Measurements from ENCODE around the gene EEF1G. TPM values are rescaled to one million over a fixed set of nuclear protein-coding genes. Genes with fewer than 3 reads are reported as not detected.
A peak's percentile ranks its signal among the peaks of the same experiment; 100 is the strongest.

EEF1G gene
- total RNA-seq, 1 experiment from 2014 or later: 1,815 TPM

DNA sequence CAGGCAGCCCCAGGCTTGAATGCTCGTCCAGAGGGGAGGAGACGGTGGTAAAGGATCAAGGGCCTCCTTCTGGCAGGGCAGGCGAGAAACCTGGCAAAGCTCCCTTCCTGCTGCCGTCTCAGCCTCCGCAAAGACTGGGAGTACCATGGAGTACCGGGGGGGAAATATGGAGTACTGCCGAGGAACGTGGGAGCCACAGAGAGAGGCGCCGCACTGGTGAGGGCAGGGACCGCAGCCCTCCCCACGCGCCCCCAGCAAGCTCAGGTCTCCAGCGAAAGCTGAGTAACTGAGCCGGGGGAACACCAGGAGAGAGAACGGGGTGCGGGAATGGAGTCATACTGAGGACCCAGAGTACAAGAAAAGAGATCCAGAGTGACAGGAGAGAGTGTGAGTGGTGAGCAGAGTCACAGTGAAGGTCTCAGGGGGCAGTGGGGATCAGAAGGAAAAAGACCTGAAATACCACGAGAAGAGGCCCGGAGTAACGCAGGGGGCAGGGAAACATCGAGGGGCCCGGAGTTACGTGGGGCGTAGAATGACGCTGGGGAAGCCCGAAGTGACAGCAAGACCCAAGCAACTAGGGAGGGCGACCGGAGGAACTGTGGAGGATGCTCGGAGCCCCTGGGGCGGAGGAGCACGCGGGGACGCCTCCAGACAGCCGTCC, 38.1 kb upstream of the EEF1G start:
- no peaks in the 10 kb centered on the region for H3K9me3 ChIP-seq (ENCODE audit: low read length)
- BruUV-seq (replicated peaks): TSS peak; percentile 18
- no peaks in the 10 kb centered on the region for H3K9me2 ChIP-seq (replicated peaks; ENCODE audit: low read length)
- ATAC-seq: peak; percentile 14
- H3K4me2 ChIP-seq (ENCODE audit: low read length): peak overlapping the region; percentile 97
- H3K79me2 ChIP-seq (ENCODE audit: low read length): peaks cover 12% of the 10 kb centered on the region; the same call in 1 of the 2 replicates
- no peak for TF ChIP-seq EZH2 (IDR thresholded peaks at IDR 0.05; ENCODE audit: low read length, unreplicated experiment)
- TF ChIP-seq, protein P1, sequence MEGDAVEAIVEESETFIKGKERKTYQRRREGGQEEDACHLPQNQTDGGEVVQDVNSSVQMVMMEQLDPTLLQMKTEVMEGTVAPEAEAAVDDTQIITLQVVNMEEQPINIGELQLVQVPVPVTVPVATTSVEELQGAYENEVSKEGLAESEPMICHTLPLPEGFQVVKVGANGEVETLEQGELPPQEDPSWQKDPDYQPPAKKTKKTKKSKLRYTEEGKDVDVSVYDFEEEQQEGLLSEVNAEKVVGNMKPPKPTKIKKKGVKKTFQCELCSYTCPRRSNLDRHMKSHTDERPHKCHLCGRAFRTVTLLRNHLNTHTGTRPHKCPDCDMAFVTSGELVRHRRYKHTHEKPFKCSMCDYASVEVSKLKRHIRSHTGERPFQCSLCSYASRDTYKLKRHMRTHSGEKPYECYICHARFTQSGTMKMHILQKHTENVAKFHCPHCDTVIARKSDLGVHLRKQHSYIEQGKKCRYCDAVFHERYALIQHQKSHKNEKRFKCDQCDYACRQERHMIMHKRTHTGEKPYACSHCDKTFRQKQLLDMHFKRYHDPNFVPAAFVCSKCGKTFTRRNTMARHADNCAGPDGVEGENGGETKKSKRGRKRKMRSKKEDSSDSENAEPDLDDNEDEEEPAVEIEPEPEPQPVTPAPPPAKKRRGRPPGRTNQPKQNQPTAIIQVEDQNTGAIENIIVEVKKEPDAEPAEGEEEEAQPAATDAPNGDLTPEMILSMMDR (conservative IDR thresholded peaks at IDR 0.05; ENCODE audit: low read depth, low read length): no peak
- no peak for TF ChIP-seq EZH2phosphoT487 (IDR thresholded peaks at IDR 0.05; ENCODE audit: borderline replicate concordance, low read length)
- peak overlapping the region; percentile 89 for H2AFZ ChIP-seq (ENCODE audit: low read length)
- H3K4me1 ChIP-seq (ENCODE audit: insufficient read depth, low read length): peaks cover 29% of the 10 kb centered on the region
- no peaks in the 10 kb centered on the region for H4K20me1 ChIP-seq (ENCODE audit: low read length)
- 0 out of 2 replicates have a peak overlapping the region, but pooled peaks have one; percentile 7 for H3K27ac ChIP-seq (ENCODE audit: low read length)
- peak overlapping the region; percentile 81 for H3K4me3 ChIP-seq (ENCODE audit: low read length)
- peak; percentile 52 for DNase-seq
- peaks cover 7% of the 10 kb centered on the region for H3F3A ChIP-seq (ENCODE audit: low read length, unreplicated experiment)
- no peaks in the 10 kb centered on the region for H3K36me3 ChIP-seq (ENCODE audit: low read depth, low read length)
- intact Hi-C loops (cut with micrococcal nuclease): loop anchor here (1.0 to 5.0 kb wide), 2 partner anchors 21 to 35 kb away; partner anchors contain the start of genes GANAB and TUT1
- H3K9ac ChIP-seq (ENCODE audit: low read length): peak overlapping the region; percentile 63
- ChIA-PET POLR2A (ENCODE audit: unreplicated experiment) (interaction anchor here (0.6 kb wide), 1 partner anchor 20 kb away, joined by 3 read pairs; no protein-coding TSS in a partner anchor), CTCF (interaction anchor here (0.5 to 1.3 kb wide), 9 partner anchors 9 to 74 kb away, joined by 3 to 9 read pairs (median 5); partner anchors contain the start of genes B3GAT3, C11orf98 and CSKMT)
- H3K27me3 ChIP-seq (ENCODE audit: low read length): no peaks in the 10 kb centered on the region

- Histone ChIP-seq H3K9ac (ENCODE audit: low read length) (peak overlapping the region; percentile 63), H3K4me1 (ENCODE audit: insufficient read depth, low read length) (peaks cover 29% of the 10 kb centered on the region), H3K4me2 (ENCODE audit: low read length) (peak overlapping the region; percentile 97), H2AFZ (ENCODE audit: low read length) (peak overlapping the region; percentile 89), H3K4me3 (ENCODE audit: low read length) (peak overlapping the region; percentile 81), H3K27ac (ENCODE audit: low read length) (no peak overlapping the region), H3K9me2 (replicated peaks; ENCODE audit: low read length) (no peaks in the 10 kb centered on the region), H3F3A (ENCODE audit: low read length, unreplicated experiment) (peaks cover 7% of the 10 kb centered on the region), H3K79me2 (ENCODE audit: low read length) (peaks cover 12% of the 10 kb centered on the region; the same call in 1 of the 2 replicates), H3K36me3 (ENCODE audit: low read depth, low read length) (no peaks in the 10 kb centered on the region), H3K27me3 (ENCODE audit: low read length) (no peaks in the 10 kb centered on the region), H3K9me3 (ENCODE audit: low read length) (no peaks in the 10 kb centered on the region), H4K20me1 (ENCODE audit: low read length) (no peaks in the 10 kb centered on the region)
- intact Hi-C loops (cut with micrococcal nuclease): loop anchor here (1.0 to 5.0 kb wide), 2 partner anchors 20 to 36 kb away; partner anchors contain the start of genes GANAB and TUT1
- ChIA-PET CTCF (interaction anchor here (0.5 to 1.3 kb wide), 8 partner anchors 10 to 70 kb away, joined by 3 to 9 read pairs (median 6); partner anchors contain the start of genes B3GAT3, C11orf98 and CSKMT), POLR2A (ENCODE audit: unreplicated experiment) (no interaction called here)
- no peak for ATAC-seq
- DNase-seq: no peak
- TF ChIP-seq EZH2phosphoT487 (IDR thresholded peaks at IDR 0.05; ENCODE audit: borderline replicate concordance, low read length) (no peak), EZH2 (IDR thresholded peaks at IDR 0.05; ENCODE audit: low read length, unreplicated experiment) (no peak)
- TF ChIP-seq, protein P1 (conservative IDR thresholded peaks at IDR 0.05; ENCODE audit: low read depth, low read length): no peak
- no TSS peak for BruUV-seq (replicated peaks)
Measured at GRCh38 chr11:62610814-62611704, 37.4 kb upstream of the EEF1G start.
